Cardiac fibroblast (primary cell): Measurements from ENCODE around the gene TM2D3.

Source experiments
- DNase-seq, 2 donors: peaks; one replicate each; pipeline versions ENCODE4 v3.0.0 to v3.0.0-alpha.2; 2010; ENCODE audit warnings: low read depth in 2 of 2
- H3K4me3 ChIP-seq, 2 donors: replicated peaks in 1 of 2; 1 replicate in 1 of 2; 2 replicates in 1 of 2; pipeline ENCODE4 v1.5.1; 2011; ENCODE audit warnings: low read depth in 2 of 2, low read length in 2 of 2, mild to moderate bottlenecking in 2 of 2, moderate library complexity in 1 of 2
- TF ChIP-seq, protein P1 (sequence below): IDR thresholded peaks from one replicate; pipeline ENCODE4 v1.5.1; 2011; ENCODE audit warnings: low read depth, mild to moderate bottlenecking, low read length, inconsistent platforms

TM2D3 gene

GRCh38 chr15:101675796-101676582 lies 23.8 kb upstream of the TM2D3 start:
- TF ChIP-seq, protein P1, sequence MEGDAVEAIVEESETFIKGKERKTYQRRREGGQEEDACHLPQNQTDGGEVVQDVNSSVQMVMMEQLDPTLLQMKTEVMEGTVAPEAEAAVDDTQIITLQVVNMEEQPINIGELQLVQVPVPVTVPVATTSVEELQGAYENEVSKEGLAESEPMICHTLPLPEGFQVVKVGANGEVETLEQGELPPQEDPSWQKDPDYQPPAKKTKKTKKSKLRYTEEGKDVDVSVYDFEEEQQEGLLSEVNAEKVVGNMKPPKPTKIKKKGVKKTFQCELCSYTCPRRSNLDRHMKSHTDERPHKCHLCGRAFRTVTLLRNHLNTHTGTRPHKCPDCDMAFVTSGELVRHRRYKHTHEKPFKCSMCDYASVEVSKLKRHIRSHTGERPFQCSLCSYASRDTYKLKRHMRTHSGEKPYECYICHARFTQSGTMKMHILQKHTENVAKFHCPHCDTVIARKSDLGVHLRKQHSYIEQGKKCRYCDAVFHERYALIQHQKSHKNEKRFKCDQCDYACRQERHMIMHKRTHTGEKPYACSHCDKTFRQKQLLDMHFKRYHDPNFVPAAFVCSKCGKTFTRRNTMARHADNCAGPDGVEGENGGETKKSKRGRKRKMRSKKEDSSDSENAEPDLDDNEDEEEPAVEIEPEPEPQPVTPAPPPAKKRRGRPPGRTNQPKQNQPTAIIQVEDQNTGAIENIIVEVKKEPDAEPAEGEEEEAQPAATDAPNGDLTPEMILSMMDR = no peak
- H3K4me3 ChIP-seq = peak overlapping the region in 1 of 2 donors; percentile 2
- DNase-seq = peak; percentile 68 to 87

DNA sequence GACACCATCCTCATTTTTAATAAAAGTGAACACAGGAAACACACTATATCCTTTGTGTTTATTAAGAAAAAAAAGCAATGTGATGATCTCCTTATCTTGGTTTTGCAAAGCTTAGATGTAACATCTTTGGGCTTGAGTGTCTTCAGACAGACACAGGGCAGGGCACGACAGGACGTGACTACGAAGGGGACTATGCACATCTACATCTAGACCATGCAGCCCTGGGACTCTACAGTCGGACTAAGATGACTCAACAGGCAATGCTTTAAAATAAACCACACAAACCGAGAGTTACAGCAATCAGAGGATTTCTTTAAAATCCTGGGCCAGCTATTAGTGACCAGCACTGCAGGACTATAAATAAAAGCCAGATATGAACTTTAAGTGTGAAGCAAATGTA lies 22.8 kb upstream of the TM2D3 start:
- H3K4me3 ChIP-seq = no peak overlapping the region
- TF ChIP-seq, protein P1 = no peak
- peak; percentile 49 to 91 for DNase-seq

DNA sequence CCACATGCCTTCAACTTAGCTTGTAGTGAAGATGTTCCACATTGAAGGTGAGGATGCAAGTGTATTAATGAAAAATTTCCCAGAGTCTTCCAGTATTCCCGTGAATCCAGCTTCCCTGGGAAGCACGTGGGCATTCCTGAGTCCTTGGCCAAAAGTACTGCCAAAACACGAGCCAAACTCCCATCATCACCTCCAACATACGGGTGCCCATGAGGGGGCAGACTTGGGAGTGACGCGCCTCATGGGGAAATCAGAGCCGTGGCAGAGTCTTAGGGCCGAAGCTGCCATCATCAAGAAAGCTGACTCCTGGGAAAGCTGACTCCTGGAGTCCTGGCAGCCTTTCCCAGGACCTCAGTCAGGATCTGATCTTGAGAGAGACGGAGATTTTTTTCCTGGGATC lies 20.1 kb upstream of the TM2D3 start:
- H3K4me3 ChIP-seq = no peak overlapping the region
- TF ChIP-seq, protein P1 = no peak
- DNase-seq = peak in 1 of 2 donors; percentile 36

- H3K4me3 ChIP-seq = no peak overlapping the region
- TF ChIP-seq, protein P1 = no peak
- peak; percentile 56 to 72 for DNase-seq
Measured at GRCh38 chr15:101669744-101670143, 17.6 kb upstream of the TM2D3 start.

DNA sequence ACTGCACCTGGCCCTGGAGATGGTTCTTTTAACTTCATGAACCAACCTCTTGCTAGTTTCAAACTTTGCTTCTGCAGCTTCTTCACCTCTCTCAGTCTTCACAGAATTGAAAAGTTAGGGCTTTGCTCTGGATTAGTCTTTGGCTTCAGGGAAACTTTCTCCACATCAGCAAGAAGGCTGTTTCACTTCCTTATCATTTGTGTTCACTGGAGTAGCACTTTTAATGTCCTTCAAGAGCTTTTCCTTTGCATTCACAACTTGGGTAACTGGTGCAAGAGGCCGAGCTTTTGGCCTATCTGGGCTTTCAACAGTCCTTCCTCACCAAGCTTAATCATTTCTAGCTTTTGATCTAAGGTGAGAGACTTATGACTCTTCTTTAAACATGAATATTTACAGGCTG lies 15.7 kb upstream of the TM2D3 start:
- no peak for DNase-seq
- H3K4me3 ChIP-seq = no peak overlapping the region
- TF ChIP-seq, protein P1 = no peak

- H3K4me3 ChIP-seq = no peak overlapping the region
- no peak for DNase-seq
- TF ChIP-seq, protein P1 = peak; percentile 38
Measured at GRCh38 chr15:101664303-101664913, 12.2 kb upstream of the TM2D3 start.
